H9 (cell line): Measurements from ENCODE around the gene NEURL1B. TPM values are rescaled to one million over a fixed set of nuclear protein-coding genes. Genes with fewer than 3 reads are reported as not detected.
A peak's percentile ranks its signal among the peaks of the same experiment; 100 is the strongest.

Experiments used
- DNase-seq: peaks from one replicate; pipeline ENCODE4 v3.0.0-alpha.2; 2017
- H2AFZ ChIP-seq: one replicate; pipeline ENCODE4 v1.6.1; 2013; ENCODE audit warnings: mild to moderate bottlenecking, low read length, control low read depth, moderate library complexity
- H2AK5ac ChIP-seq: 2 replicates; pipeline ENCODE4 v1.6.1; 2013; ENCODE audit warnings: low read length, control low read depth, mixed read lengths; ENCODE audit not compliant: insufficient read length
- H2BK120ac ChIP-seq: one replicate; pipeline ENCODE4 v1.6.1; 2013; ENCODE audit warnings: low read depth, mild to moderate bottlenecking, low read length, control low read depth, inconsistent platforms; ENCODE audit not compliant: poor library complexity, severe bottlenecking
- H2BK12ac ChIP-seq: 2 replicates; pipeline ENCODE4 v1.6.1; 2013; ENCODE audit warnings: low read length, control low read depth, mixed read lengths, low read depth; ENCODE audit not compliant: insufficient read length
- H2BK15ac ChIP-seq: 2 replicates; pipeline ENCODE4 v1.6.1; 2013; ENCODE audit warnings: low read depth, low read length, control low read depth
- H2BK20ac ChIP-seq: one replicate; pipeline ENCODE4 v1.6.1; 2013; ENCODE audit warnings: low read depth, mild to moderate bottlenecking, low read length, control low read depth, inconsistent platforms; ENCODE audit not compliant: poor library complexity, severe bottlenecking
- H2BK5ac ChIP-seq: 2 replicates; pipeline ENCODE4 v1.6.1; 2013; ENCODE audit warnings: low read length, control low read depth, mixed read lengths; ENCODE audit not compliant: insufficient read length
- H3K14ac ChIP-seq: 2 replicates; pipeline ENCODE4 v1.6.1; 2013; ENCODE audit warnings: low read length, control low read depth; ENCODE audit not compliant: insufficient read depth
- H3K18ac ChIP-seq: 2 replicates; pipeline ENCODE4 v1.6.1; 2013; ENCODE audit warnings: low read depth, mild to moderate bottlenecking, mixed read lengths, low read length, control low read depth; ENCODE audit not compliant: insufficient read length
- H3K23ac ChIP-seq: 2 replicates; pipeline ENCODE4 v1.6.1; 2013; ENCODE audit warnings: low read length, control low read depth, mixed read lengths, low read depth; ENCODE audit not compliant: insufficient read length
- H3K23me2 ChIP-seq: 2 replicates; pipeline ENCODE4 v1.6.1; 2013; ENCODE audit warnings: low read depth, mild to moderate bottlenecking, mixed read lengths, low read length, control low read depth; ENCODE audit not compliant: insufficient read length, poor library complexity, severe bottlenecking
- H3K27ac ChIP-seq: 2 replicates; pipeline ENCODE4 v1.5.1; 2013; ENCODE audit warnings: low read length, control low read depth, mixed read lengths, low read depth; ENCODE audit not compliant: insufficient read length
- H3K27me3 ChIP-seq: 2 replicates; pipeline ENCODE4 v1.6.1; 2013; ENCODE audit warnings: low read length, control low read depth, inconsistent platforms; ENCODE audit not compliant: insufficient read depth
- H3K4ac ChIP-seq: 2 replicates; pipeline ENCODE4 v1.6.1; 2013; ENCODE audit warnings: low read depth, mild to moderate bottlenecking, control low read depth, inconsistent platforms, low read length, moderate library complexity
- H3K4me1 ChIP-seq: 2 replicates; pipeline ENCODE4 v1.6.1; 2013; ENCODE audit warnings: low read length, control low read depth, inconsistent platforms; ENCODE audit not compliant: insufficient read depth
- H3K4me2 ChIP-seq: 2 replicates; pipeline ENCODE4 v1.6.1; 2013; ENCODE audit warnings: low read length, control low read depth, mixed read lengths; ENCODE audit not compliant: insufficient read length, insufficient read depth
- H3K56ac ChIP-seq: 2 replicates; pipeline ENCODE4 v1.6.1; 2013; ENCODE audit warnings: low read depth, mild to moderate bottlenecking, mixed read lengths, low read length, control low read depth; ENCODE audit not compliant: insufficient read length
- H3K79me1 ChIP-seq: 2 replicates; pipeline ENCODE4 v1.6.1; 2013; ENCODE audit warnings: low read depth, mild to moderate bottlenecking, moderate library complexity, low read length, control low read depth, inconsistent platforms; ENCODE audit not compliant: insufficient read depth, poor library complexity, severe bottlenecking
- H3K79me2 ChIP-seq: 2 replicates; pipeline ENCODE4 v1.6.1; 2013; ENCODE audit warnings: low read length, control low read depth, inconsistent platforms; ENCODE audit not compliant: insufficient read depth
- H3K9ac ChIP-seq: 2 replicates; pipeline ENCODE4 v1.6.1; 2013; ENCODE audit warnings: low read length, control low read depth, mixed read lengths; ENCODE audit not compliant: insufficient read length; ENCODE audit errors: extremely low read depth
- H3K9me3 ChIP-seq: one replicate; pipeline ENCODE4 v1.6.1; 2013; ENCODE audit warnings: low read depth, low read length, inconsistent platforms; ENCODE audit not compliant: control insufficient read depth
- H3T11ph ChIP-seq: one replicate; pipeline ENCODE4 v1.6.1; 2013; ENCODE audit warnings: mild to moderate bottlenecking, low read length, control low read depth, inconsistent platforms
- H4K20me1 ChIP-seq: one replicate; pipeline ENCODE4 v1.6.1; 2013; ENCODE audit not compliant: control insufficient read depth, insufficient read length, insufficient read depth
- H4K5ac ChIP-seq: 2 replicates; pipeline ENCODE4 v1.6.1; 2013; ENCODE audit warnings: low read depth, mild to moderate bottlenecking, mixed read lengths, low read length, control low read depth; ENCODE audit not compliant: insufficient read length
- H4K8ac ChIP-seq: replicated peaks from 2 replicates; pipeline ENCODE4 v1.6.1; 2013; ENCODE audit warnings: low read length, control low read depth, mixed read lengths, low read depth; ENCODE audit not compliant: insufficient read length
- H4K91ac ChIP-seq: 2 replicates; pipeline ENCODE4 v1.6.1; 2013; ENCODE audit warnings: low read depth, mild to moderate bottlenecking, moderate library complexity, mixed read lengths, low read length, control low read depth; ENCODE audit not compliant: insufficient read length
- H3K27ac Mint-ChIP-seq, 3 experiments: 2 replicates in 2 of 3; 3 replicates in 1 of 3; pipeline ENCODE4 v1.8.0; 2020 to 2021; ENCODE audit warnings: mixed read lengths in 3 of 3, mild to moderate bottlenecking in 1 of 3, moderate library complexity in 1 of 3
- H3K27me3 Mint-ChIP-seq: 2 replicates; pipeline ENCODE4 v1.8.0; 2021; ENCODE audit warnings: low read depth, mild to moderate bottlenecking, moderate library complexity, mixed read lengths
- H3K36me3 Mint-ChIP-seq, 3 experiments: 2 replicates in 2 of 3; 3 replicates in 1 of 3; pipeline ENCODE4 v1.8.0; 2020 to 2021; ENCODE audit warnings: low read depth in 3 of 3, mixed read lengths in 3 of 3; ENCODE audit not compliant: insufficient read depth in 1 of 3
- H3K4me1 Mint-ChIP-seq, 2 experiments: 2 replicates each; pipeline ENCODE4 v1.8.0; 2020; ENCODE audit warnings: mixed read lengths in 2 of 2
- H3K4me3 Mint-ChIP-seq, 2 experiments: 2 replicates in 1 of 2; 3 replicates in 1 of 2; pipeline ENCODE4 v1.8.0; 2020 to 2021; ENCODE audit warnings: mild to moderate bottlenecking in 2 of 2, mixed read lengths in 2 of 2, moderate library complexity in 1 of 2
- H3K9me3 Mint-ChIP-seq, 2 experiments: 2 replicates in 1 of 2; 3 replicates in 1 of 2; pipeline ENCODE4 v1.8.0; 2020; ENCODE audit warnings: mild to moderate bottlenecking in 2 of 2, mixed read lengths in 2 of 2, moderate library complexity in 1 of 2
- CTCF ChIP-seq: fragments of 200-600 bp; sonication (generic); conservative IDR thresholded peaks from 3 replicates; pipeline ENCODE4 v1.8.0; 2021; ENCODE audit warnings: antibody characterized with exemption, mild to moderate bottlenecking
- WGBS: extraction: QIAGEN DNeasy Blood & Tissue Kit; methylation state at CpG from one replicate; pipeline ENCODE4 v1.1.7; 2013; ENCODE audit warnings: missing lambda C conversion rate, low lambda C conversion rate, mixed read lengths; ENCODE audit not compliant: insufficient read length; ENCODE audit errors: extremely low coverage; 5-methylcytosine and 5-hydroxymethylcytosine counted together
- long read RNA-seq: library from polyadenylated mRNA; unstranded; transcript quantifications from one replicate; pipeline ENCODE4 v2.0.0, GENCODE V29; 2020
- total RNA-seq: library from RNA; stranded (reverse); gene quantifications from 2 replicates; pipeline ENCODE4 v1.2.1, GENCODE V29; 2021

NEURL1B gene
- 3.6 TPM in 2 replicates for total RNA-seq
- long read RNA-seq, partial matches to known transcripts, result 0 of 1 reads
- long read RNA-seq, other reads (novel, unspliced or antisense), result 1 of 1 reads

GRCh38 chr5:172640822-172641358 lies at the start of gene NEURL1B:
Gene NEURL1B (plus strand): TSS chr5:172641263. CDS start chr5:172641407, 144 bp downstream.
- H3K27ac Mint-ChIP-seq, result peak within 1 kb of the TSS in 1 of 3 experiments; percentile 41; a peak in 1 of 7 replicates
- TF ChIP-seq CTCF, result no peak
- Histone ChIP-seq H4K20me1 (no peaks in the 10 kb centered on the region), H3K4me1 (peaks cover 7% of the 10 kb centered on the region; the same call in 1 of the 2 replicates), H2BK5ac (no peak within 1 kb of the TSS), H2AFZ (no peak within 1 kb of the TSS), H2BK15ac (no peak within 1 kb of the TSS), H3K18ac (no peak within 1 kb of the TSS), H3K27me3 (peaks cover 2% of the 10 kb centered on the region; the same call in 1 of the 2 replicates), H3K27ac (no peak within 1 kb of the TSS), H3K14ac (no peak within 1 kb of the TSS; the same call in 1 of the 2 replicates), H3K9ac (no peak within 1 kb of the TSS), H3K23me2 (peaks cover 10% of the 10 kb centered on the region), H4K91ac (no peak within 1 kb of the TSS), H4K5ac (no peak within 1 kb of the TSS), H2AK5ac (no peak within 1 kb of the TSS), H3K79me1 (no peaks in the 10 kb centered on the region), H3K79me2 (no peaks in the 10 kb centered on the region), H3K4ac (no peak within 1 kb of the TSS), H2BK12ac (no peak within 1 kb of the TSS), H3K56ac (no peak within 1 kb of the TSS), H2BK20ac (no peak within 1 kb of the TSS), H2BK120ac (no peak within 1 kb of the TSS), H3K9me3 (no peaks in the 10 kb centered on the region), H4K8ac (no peak within 1 kb of the TSS), H3T11ph (no peak within 1 kb of the TSS), H3K4me2 (peak within 1 kb of the TSS; percentile 61), H3K23ac (no peak within 1 kb of the TSS)
- peaks cover 48 to 49% of the 10 kb centered on the region in 2 experiments for H3K4me1 Mint-ChIP-seq
- H3K4me3 Mint-ChIP-seq, result peak within 1 kb of the TSS; percentile 61 to 79
- H3K27me3 Mint-ChIP-seq, result peaks cover 54% of the 10 kb centered on the region
- H3K9me3 Mint-ChIP-seq, result no peaks in the 10 kb centered on the region
- peak; percentile 77 for DNase-seq
- peaks cover 0 to 6% (median 4%) of the 10 kb centered on the region in 3 experiments; a peak in 5 of 7 replicates for H3K36me3 Mint-ChIP-seq
- no CpG with 5 or more reads among the region's 54 CpGs for WGBS
